Kidney capillary endothelial cell (primary cell): Measurements from ENCODE around the gene ASPA.
"Not testable (repeated sequence)": the region's sequence is repeated elsewhere in the genome, so short reads cannot be mapped to it uniquely, and the experiment has no call there.

Experiments used
- DNase-seq: peaks from one replicate; pipeline ENCODE4 v3.0.0-alpha.2; 2018; ENCODE audit warnings: low spot score

Gene ASPA

GRCh38 chr17:3475812-3476610 is at the start of gene ASPA:
Gene ASPA (plus strand): TSS chr17:3475997. CDS start chr17:3476160, 163 bp downstream.
- no peak for DNase-seq

- not testable (repeated sequence) for DNase-seq
These were observed 42.6 kb upstream of the ASPA start for GRCh38 chr17:3433215-3433614.

GRCh38 chr17:3433741-3434140 is 42.1 kb upstream of the ASPA start, which contains the start of gene OR1E2:
Gene OR1E2 (minus strand): TSS chr17:3433841. CDS start chr17:3433841, 0 bp downstream.
- no peak for DNase-seq

- no peak for DNase-seq
These were observed 37.4 kb upstream of the ASPA start for GRCh38 chr17:3438368-3438767.

GRCh38 chr17:3440451-3440850 is 35.3 kb upstream of the ASPA start:
- no peak for DNase-seq

GRCh38 chr17:3447625-3448024 is 28.2 kb upstream of the ASPA start:
- DNase-seq: no peak

- no peak for DNase-seq
These were observed 27.6 kb upstream of the ASPA start for GRCh38 chr17:3448059-3448665.

GRCh38 chr17:3466355-3466754 is 9.4 kb upstream of the ASPA start:
- not testable (repeated sequence) for DNase-seq

- DNase-seq: no peak
These were observed 6.3 kb upstream of the ASPA start for GRCh38 chr17:3469529-3469928.

- DNase-seq: no peak
These were observed 4.2 kb upstream of the ASPA start, which contains the start of gene SPATA22 for GRCh38 chr17:3471599-3471998. Gene SPATA22 (minus strand): TSS chr17:3471819. CDS start chr17:3469325, 2,494 bp downstream.

GRCh38 chr17:3472137-3472536 is 3.7 kb upstream of the ASPA start:
- DNase-seq: no peak

- DNase-seq: no peak
These were observed 1.6 kb upstream of the ASPA start for GRCh38 chr17:3474212-3474611.

GRCh38 chr17:3475251-3475685 is 529 bp upstream of the ASPA start:
- DNase-seq: no peak

- DNase-seq: no peak
These were observed 4.2 kb downstream of the ASPA start for GRCh38 chr17:3479988-3480387.

GRCh38 chr17:3482852-3483251 is 7.1 kb downstream of the ASPA start:
- no peak for DNase-seq

GRCh38 chr17:3485481-3486068 is 9.8 kb downstream of the ASPA start:
- no peak for DNase-seq

GRCh38 chr17:3497101-3497500 is 21.3 kb downstream of the ASPA start:
- no peak for DNase-seq

- no peak for DNase-seq
These were observed 25.5 kb downstream of the ASPA start for GRCh38 chr17:3501344-3501743.

- no peak for DNase-seq
These were observed 26.7 kb downstream of the ASPA start for GRCh38 chr17:3502466-3502865.

GRCh38 chr17:3503285-3503684 is 27.5 kb downstream of the ASPA start:
- DNase-seq: no peak

- no peak for DNase-seq
These were observed 29.2 kb downstream of the ASPA start for GRCh38 chr17:3505008-3505407.

GRCh38 chr17:3506054-3506453 is 30.3 kb downstream of the ASPA start:
- no peak for DNase-seq

- no peak for DNase-seq
These were observed 31.3 kb downstream of the ASPA start for GRCh38 chr17:3507071-3507470.
